Right cardiac atrium (tissue), 5 donors: ENCODE results near the gene RYR1. TPM values are rescaled to one million over a fixed set of nuclear protein-coding genes. Genes with fewer than 3 reads are reported as not detected.
A peak's percentile ranks its signal among the peaks of the same experiment; 100 is the strongest.

Experiments
- ATAC-seq, 2 donors: fragments of 200-7000 bp; cut with Tn5 transposase; one replicate each; pipeline versions ENCODE4 v1.8.0 to v1.9.1; 2020; ENCODE audit warnings: moderate library complexity in 2 of 2, mild to moderate bottlenecking in 1 of 2
- DNase-seq, 3 donors: peaks; one replicate each; pipeline ENCODE4 v3.0.0-alpha.2; 2020
- H3K27ac ChIP-seq: one replicate; pipeline ENCODE4 v1.5.1; 2013; ENCODE audit warnings: mild to moderate bottlenecking, low read length, control low read depth, moderate library complexity
- H3K27me3 ChIP-seq: one replicate; pipeline ENCODE4 v1.6.1; 2013; ENCODE audit not compliant: control insufficient read depth, insufficient read depth
- H3K4me1 ChIP-seq: one replicate; pipeline ENCODE4 v1.6.1; 2013; ENCODE audit warnings: low read length; ENCODE audit not compliant: control insufficient read depth, insufficient read depth
- H3K4me3 ChIP-seq: one replicate; pipeline ENCODE4 v1.5.1; 2013; ENCODE audit warnings: low read length, control low read depth
- H3K9me3 ChIP-seq: one replicate; pipeline ENCODE4 v1.6.1; 2013; ENCODE audit warnings: low read length; ENCODE audit not compliant: control insufficient read depth
- whole genome bisulfite sequencing: extraction: QIAGEN DNeasy Blood & Tissue Kit; methylation state at CpG from one replicate; pipeline ENCODE4 v1.1.7; 2013; 5-methylcytosine and 5-hydroxymethylcytosine counted together
- intact Hi-C, 4 donors: fragments of 100-400 bp; cut with DNase I; formaldehyde crosslinking; loops; one replicate each; pipeline versions ENCODE4 v1.11.0 to v1.14.0; 2022 to 2023
- polyA plus RNA-seq: library from polyadenylated mRNA; stranded (reverse); fragments of 200-250 nt; gene quantifications from one replicate; pipeline ENCODE4 v1.2.3, GENCODE V29; 2013
- total RNA-seq, 4 donors: library from RNA; stranded (reverse); fragmentation: NEBNext Ultra II Directional; extraction: Animal tissue kit (Norgen Biotek cat#: 25700); gene quantifications; one replicate each; pipeline ENCODE4 v1.2.1, GENCODE V29; 2021
- donor health status: healthy with polysubstance abuse.
- donor health status: DM: no; HTN: yes; CAD: no.
- donor health status: DM: no; HTN: no; CAD: no.
- donor health status: DM: no; HTN: yes; CAD: no; lungs with severe emphysema.
- donor health status: DM: yes; HTN: yes; CAD: no.

RYR1 gene
- total and polyA plus RNA-seq, 5 donors, result 0.80 to 1.6 (median 1.1) TPM

GRCh38 chr19:38532939-38533338 lies 99.4 kb downstream of the RYR1 start:
- H3K27ac ChIP-seq, result no peak overlapping the region
- no peaks in the 10 kb centered on the region for H3K27me3 ChIP-seq
- peaks cover 2% of the 10 kb centered on the region for H3K9me3 ChIP-seq
- H3K4me1 ChIP-seq, result no peaks in the 10 kb centered on the region
- WGBS, result 84% methylated on average over 3 of the region's 3 CpGs
- intact Hi-C loops, result no loop called here
- DNase-seq (no peak), ATAC-seq (no peak)
- H3K4me3 ChIP-seq, result no peak overlapping the region

- no peak overlapping the region for H3K27ac ChIP-seq
- intact Hi-C loops, result no loop called here
- no peak overlapping the region for H3K4me3 ChIP-seq
- peaks cover 2% of the 10 kb centered on the region for H3K9me3 ChIP-seq
- whole genome bisulfite sequencing, result 94% methylated on average over 8 of the region's 8 CpGs
- H3K27me3 ChIP-seq, result no peaks in the 10 kb centered on the region
- DNase-seq (no peak), ATAC-seq (no peak)
- H3K4me1 ChIP-seq, result no peaks in the 10 kb centered on the region
These were observed 101.1 kb downstream of the RYR1 start for GRCh38 chr19:38534574-38534973.

- no peaks in the 10 kb centered on the region for H3K27me3 ChIP-seq
- no peak for ATAC-seq
- peaks cover 2% of the 10 kb centered on the region for H3K9me3 ChIP-seq
- 71% methylated on average over 3 of the region's 3 CpGs for WGBS
- H3K27ac ChIP-seq, result no peak overlapping the region
- no peak overlapping the region for H3K4me3 ChIP-seq
- no peak for DNase-seq
- intact Hi-C loops, result no loop called here
- no peaks in the 10 kb centered on the region for H3K4me1 ChIP-seq
These were observed 101.7 kb downstream of the RYR1 start for GRCh38 chr19:38535212-38535611.

- Histone ChIP-seq H3K4me3 (no peak overlapping the region), H3K9me3 (peaks cover 2% of the 10 kb centered on the region), H3K27me3 (no peaks in the 10 kb centered on the region), H3K27ac (no peak overlapping the region), H3K4me1 (no peaks in the 10 kb centered on the region)
- 89% methylated on average over 23 of the region's 23 CpGs for WGBS
- intact Hi-C loops, result no loop called here
- ATAC-seq, result peak in 1 of 2 donors; percentile 29
- no peak for DNase-seq
These were observed 103.8 kb downstream of the RYR1 start for GRCh38 chr19:38537071-38537936.

GRCh38 chr19:38538386-38538785 lies 104.9 kb downstream of the RYR1 start:
- peak in 1 of 2 donors; percentile 29 for ATAC-seq
- Histone ChIP-seq H3K4me1 (no peaks in the 10 kb centered on the region), H3K4me3 (no peak overlapping the region), H3K27ac (no peak overlapping the region), H3K27me3 (no peaks in the 10 kb centered on the region), H3K9me3 (peaks cover 2% of the 10 kb centered on the region)
- 42% methylated on average over 3 of the region's 3 CpGs for WGBS
- intact Hi-C loops, result no loop called here
- no peak for DNase-seq

GRCh38 chr19:38538793-38539528 lies 105.5 kb downstream of the RYR1 start:
- intact Hi-C loops, result no loop called here
- WGBS, result 57% methylated on average over 6 of the region's 6 CpGs
- DNase-seq (no peak), ATAC-seq (no peak)
- Histone ChIP-seq H3K27me3 (no peaks in the 10 kb centered on the region), H3K4me1 (no peaks in the 10 kb centered on the region), H3K4me3 (no peak overlapping the region), H3K27ac (no peak overlapping the region), H3K9me3 (peaks cover 2% of the 10 kb centered on the region)

GRCh38 chr19:38539751-38540150 lies 106.3 kb downstream of the RYR1 start:
- H3K9me3 ChIP-seq, result no peaks in the 10 kb centered on the region

GRCh38 chr19:38542040-38542439 lies 108.5 kb downstream of the RYR1 start:
- intact Hi-C loops, result loop anchor here in 1 of 4 donors (10.0 kb wide), 1 partner anchor 93 kb away; no protein-coding TSS in a partner anchor
- no peak for ATAC-seq
- Histone ChIP-seq H3K27me3 (no peaks in the 10 kb centered on the region), H3K4me3 (no peak overlapping the region), H3K9me3 (no peaks in the 10 kb centered on the region), H3K27ac (no peak overlapping the region), H3K4me1 (no peaks in the 10 kb centered on the region)
- WGBS, result 80% methylated on average over 4 of the region's 4 CpGs
- DNase-seq, result no peak

More at GRCh38 chr19:38539751-38540150, 106.3 kb downstream of the RYR1 start:
- intact Hi-C loops, result loop anchor here in 1 of 4 donors (10.0 kb wide), 1 partner anchor 95 kb away; no protein-coding TSS in a partner anchor
- no peak overlapping the region for H3K4me3 ChIP-seq
- whole genome bisulfite sequencing, result 41% methylated on average over 1 of the region's 1 CpG
- H3K4me1 ChIP-seq, result no peaks in the 10 kb centered on the region
- ATAC-seq (no peak), DNase-seq (no peak)
- H3K27ac ChIP-seq, result no peak overlapping the region
- no peaks in the 10 kb centered on the region for H3K27me3 ChIP-seq

GRCh38 chr19:38543286-38543806 lies 109.9 kb downstream of the RYR1 start:
- Histone ChIP-seq H3K27me3 (no peaks in the 10 kb centered on the region), H3K4me1 (no peaks in the 10 kb centered on the region), H3K9me3 (no peaks in the 10 kb centered on the region), H3K27ac (no peak overlapping the region), H3K4me3 (no peak overlapping the region)
- intact Hi-C loops, result loop anchor here in 1 of 4 donors (10.0 kb wide), 1 partner anchor 91 kb away; no protein-coding TSS in a partner anchor
- ATAC-seq (peak; percentile 22 to 24), DNase-seq (no peak)
- 73% methylated on average over 19 of the region's 19 CpGs for WGBS

GRCh38 chr19:38543807-38544568 lies 110.5 kb downstream of the RYR1 start:
- DNase-seq (peak; percentile 82 to 90 (median 83)), ATAC-seq (peak; percentile 86 to 89)
- no peaks in the 10 kb centered on the region for H3K4me1 ChIP-seq
- no peaks in the 10 kb centered on the region for H3K9me3 ChIP-seq
- 49% methylated on average over 21 of the region's 21 CpGs for WGBS
- H3K4me3 ChIP-seq, result no peak overlapping the region
- intact Hi-C loops, result loop anchor here in 1 of 4 donors (10.0 kb wide), 1 partner anchor 91 kb away; no protein-coding TSS in a partner anchor
- H3K27ac ChIP-seq, result no peak overlapping the region
- no peaks in the 10 kb centered on the region for H3K27me3 ChIP-seq
